ENCODE data around the gene SLC40A1. TPM values are rescaled to one million over a fixed set of nuclear protein-coding genes. Genes with fewer than 3 reads are reported as not detected.

SLC40A1 gene
- total RNA-seq, 3 donors from 2014 or later = 95.4 to 212 (median 155) TPM

DNA sequence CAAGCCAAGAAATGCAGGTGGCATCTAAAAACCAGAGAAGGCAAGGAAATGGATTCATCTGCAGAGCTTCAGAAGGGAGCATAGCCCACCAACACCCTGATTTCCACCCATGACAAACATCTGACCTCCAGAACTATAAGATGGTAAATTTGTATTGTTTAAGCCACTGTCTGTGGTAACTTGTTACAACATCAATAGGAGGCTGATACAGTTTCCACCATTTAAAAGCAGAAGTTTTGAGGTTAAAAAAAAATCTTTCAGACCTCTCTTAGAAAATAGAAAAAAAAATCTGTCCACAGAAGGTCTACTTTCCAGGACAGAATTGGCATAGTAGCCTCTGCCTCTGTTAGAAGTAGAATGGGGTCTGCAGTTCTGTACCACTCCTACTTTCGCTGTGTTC is 37.2 kb downstream of the SLC40A1 start:
- peaks cover 3% of the 10 kb centered on the region for H3K4me1 ChIP-seq (ENCODE audit: low read depth)
- H3K36me3 ChIP-seq (ENCODE audit: low read depth) = no peaks in the 10 kb centered on the region
- intact Hi-C loops (cut with DNase I, micrococcal nuclease) = no loop called here
- no peak overlapping the region for H3K4me3 ChIP-seq
- TF ChIP-seq, protein P1, sequence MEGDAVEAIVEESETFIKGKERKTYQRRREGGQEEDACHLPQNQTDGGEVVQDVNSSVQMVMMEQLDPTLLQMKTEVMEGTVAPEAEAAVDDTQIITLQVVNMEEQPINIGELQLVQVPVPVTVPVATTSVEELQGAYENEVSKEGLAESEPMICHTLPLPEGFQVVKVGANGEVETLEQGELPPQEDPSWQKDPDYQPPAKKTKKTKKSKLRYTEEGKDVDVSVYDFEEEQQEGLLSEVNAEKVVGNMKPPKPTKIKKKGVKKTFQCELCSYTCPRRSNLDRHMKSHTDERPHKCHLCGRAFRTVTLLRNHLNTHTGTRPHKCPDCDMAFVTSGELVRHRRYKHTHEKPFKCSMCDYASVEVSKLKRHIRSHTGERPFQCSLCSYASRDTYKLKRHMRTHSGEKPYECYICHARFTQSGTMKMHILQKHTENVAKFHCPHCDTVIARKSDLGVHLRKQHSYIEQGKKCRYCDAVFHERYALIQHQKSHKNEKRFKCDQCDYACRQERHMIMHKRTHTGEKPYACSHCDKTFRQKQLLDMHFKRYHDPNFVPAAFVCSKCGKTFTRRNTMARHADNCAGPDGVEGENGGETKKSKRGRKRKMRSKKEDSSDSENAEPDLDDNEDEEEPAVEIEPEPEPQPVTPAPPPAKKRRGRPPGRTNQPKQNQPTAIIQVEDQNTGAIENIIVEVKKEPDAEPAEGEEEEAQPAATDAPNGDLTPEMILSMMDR (IDR thresholded peaks at IDR 0.05) = no peak
- DNase-seq (no peak), ATAC-seq (no peak)
- no peaks in the 10 kb centered on the region for H3K9me3 ChIP-seq

DNA sequence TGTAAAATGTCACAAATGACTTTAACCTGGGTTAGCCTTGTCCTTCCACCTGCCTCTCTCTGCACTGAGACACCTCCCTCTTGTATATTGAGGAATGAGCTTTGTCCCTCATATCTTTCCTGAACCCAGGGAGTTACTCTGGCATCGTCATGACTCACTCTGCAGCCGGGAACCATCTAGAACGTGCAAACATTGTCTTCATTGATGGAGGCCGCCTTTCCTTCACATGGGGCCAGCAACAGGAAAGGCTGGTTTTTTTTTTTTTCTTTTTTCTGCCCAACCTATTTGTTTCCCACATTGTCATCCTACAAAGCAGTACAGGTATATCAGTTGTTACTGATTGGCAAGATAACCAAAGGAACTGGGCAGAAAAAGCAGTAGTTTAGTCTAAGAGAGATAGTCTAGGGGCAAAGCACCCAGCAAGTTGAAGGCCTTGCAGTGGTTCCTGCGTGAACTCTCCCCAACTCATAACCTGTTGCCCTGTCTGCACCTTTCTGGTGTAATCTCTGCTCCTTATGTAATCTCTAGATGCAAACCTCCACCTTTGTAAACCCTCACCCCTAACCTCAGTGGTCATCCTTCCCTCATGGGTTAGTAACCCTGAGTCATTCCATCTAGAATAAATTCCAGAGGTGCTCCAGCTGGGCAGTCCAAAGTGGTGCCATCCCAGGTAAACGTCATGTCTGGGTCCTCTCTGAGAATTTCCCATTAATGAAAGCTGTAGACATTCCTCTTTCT is 38.3 kb downstream of the SLC40A1 start:
- intact Hi-C loops (cut with DNase I, micrococcal nuclease) = no loop called here
- peak; percentile 99 for ATAC-seq
- no peaks in the 10 kb centered on the region for H3K9me3 ChIP-seq
- H3K4me3 ChIP-seq = no peak overlapping the region
- H3K36me3 ChIP-seq (ENCODE audit: low read depth) = no peaks in the 10 kb centered on the region
- peak; percentile 55 to 82 (median 61) for DNase-seq
- TF ChIP-seq, protein P1 (IDR thresholded peaks at IDR 0.05) = no peak
- H3K4me1 ChIP-seq (ENCODE audit: low read depth) = peaks cover 3% of the 10 kb centered on the region

DNA sequence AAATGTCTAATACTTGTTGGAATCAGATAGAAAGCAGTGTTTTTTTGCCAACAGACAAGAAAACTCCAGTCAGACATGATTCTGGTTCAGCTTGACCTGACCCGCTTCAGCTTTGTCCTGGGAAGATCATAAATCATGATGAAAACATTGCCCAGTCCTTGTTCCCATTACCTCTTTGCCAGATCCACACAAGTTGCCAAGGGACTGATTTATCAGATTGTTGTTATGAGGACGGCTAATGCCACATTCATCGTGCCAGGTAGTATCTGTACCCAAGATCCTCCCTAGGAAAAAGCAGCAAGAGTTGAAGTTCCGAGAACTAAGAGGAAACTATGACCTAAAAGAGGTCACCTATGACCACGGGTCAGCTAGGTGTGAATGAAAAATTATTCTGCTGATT is 39.0 kb downstream of the SLC40A1 start:
- TF ChIP-seq, protein P1 (IDR thresholded peaks at IDR 0.05) = no peak
- H3K4me1 ChIP-seq (ENCODE audit: low read depth) = peaks cover 3% of the 10 kb centered on the region
- ATAC-seq (peak; percentile 2), DNase-seq (no peak)
- no peak overlapping the region for H3K4me3 ChIP-seq
- no peaks in the 10 kb centered on the region for H3K9me3 ChIP-seq
- no peaks in the 10 kb centered on the region for H3K36me3 ChIP-seq (ENCODE audit: low read depth)
- intact Hi-C loops (cut with DNase I, micrococcal nuclease) = no loop called here

DNA sequence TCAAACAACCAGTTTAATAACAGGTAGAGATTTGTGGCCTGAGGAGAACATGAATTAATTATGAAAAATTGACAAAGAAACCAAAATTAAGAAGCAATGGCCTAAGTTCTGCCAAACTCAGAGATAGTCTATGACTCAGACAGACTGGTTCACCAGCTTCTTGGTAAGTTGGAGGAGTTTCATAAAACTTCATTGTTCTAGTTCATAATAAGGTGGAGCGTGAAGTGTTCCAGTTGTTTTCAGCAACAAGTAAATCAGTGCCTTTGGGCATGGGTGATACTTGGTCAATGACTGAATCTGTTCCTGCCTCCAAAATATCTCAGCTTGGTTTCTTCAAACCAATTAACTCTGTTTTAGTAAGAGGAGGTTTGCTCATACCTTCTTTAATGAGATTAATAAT is 40.0 kb downstream of the SLC40A1 start:
- Histone ChIP-seq H3K36me3 (ENCODE audit: low read depth) (no peaks in the 10 kb centered on the region), H3K9me3 (no peaks in the 10 kb centered on the region), H3K4me3 (no peak overlapping the region), H3K4me1 (ENCODE audit: low read depth) (peaks cover 3% of the 10 kb centered on the region)
- DNase-seq = no peak
- ATAC-seq = no peak
- TF ChIP-seq, protein P1 (IDR thresholded peaks at IDR 0.05) = no peak
- intact Hi-C loops (cut with DNase I, micrococcal nuclease) = no loop called here

DNA sequence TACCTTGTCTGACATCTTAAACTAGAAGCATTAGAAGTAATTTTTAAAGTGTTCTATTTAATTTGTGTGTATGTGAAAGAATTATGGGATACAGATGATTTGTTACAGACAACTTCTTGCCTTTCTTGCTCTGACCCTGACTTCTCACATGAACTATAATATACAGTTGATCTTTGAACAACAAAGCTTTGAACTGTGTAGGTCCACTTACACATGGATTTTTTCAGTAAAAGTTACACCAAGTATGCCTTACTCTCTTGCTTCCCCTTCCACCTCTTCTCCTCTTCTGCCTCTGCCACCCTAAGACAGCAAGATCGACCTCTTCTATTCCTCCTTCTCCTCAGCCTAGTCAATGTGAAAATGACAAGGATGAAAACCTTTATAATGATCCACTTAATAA is 42.2 kb downstream of the SLC40A1 start:
- no peak for DNase-seq
- Histone ChIP-seq H3K9me3 (no peaks in the 10 kb centered on the region), H3K36me3 (ENCODE audit: low read depth) (no peaks in the 10 kb centered on the region), H3K4me1 (ENCODE audit: low read depth) (peaks cover 5% of the 10 kb centered on the region), H3K4me3 (no peak overlapping the region)
- intact Hi-C loops (cut with DNase I, micrococcal nuclease) = no loop called here
- TF ChIP-seq, protein P1 (IDR thresholded peaks at IDR 0.05) = no peak
- no peak for ATAC-seq

Measured in mucosa of descending colon (tissue), 3 donors.